H7 (cell line): Measurements from ENCODE around the gene SLC4A5. TPM values are rescaled to one million over a fixed set of nuclear protein-coding genes. Genes with fewer than 3 reads are reported as not detected.
"Not testable (repeated sequence)": the region's sequence is repeated elsewhere in the genome, so short reads cannot be mapped to it uniquely, and the experiment has no call there.

ENCODE experiments used
- DNase-seq: peaks from one replicate; pipeline ENCODE4 v3.0.0; 2012
- H3K27me3 ChIP-seq: 2 replicates; pipeline ENCODE4 v1.6.0; 2011; ENCODE audit warnings: mild to moderate bottlenecking, low read length; ENCODE audit not compliant: control insufficient read depth, insufficient read depth
- H3K36me3 ChIP-seq: replicated peaks from 2 replicates; pipeline ENCODE4 v1.5.1; 2011; ENCODE audit warnings: low read length; ENCODE audit not compliant: control insufficient read depth, insufficient read depth
- H3K4me3 ChIP-seq: 2 replicates; pipeline ENCODE4 v1.5.1; 2011; ENCODE audit warnings: low read depth, mild to moderate bottlenecking, control low read depth, low read length, moderate library complexity; ENCODE audit not compliant: insufficient read depth
- total RNA-seq: library from RNA; depleted of rRNA; stranded (reverse); fragments of >200 nt; shearing (Covaris generic); gene quantifications from 2 replicates; pipeline ENCODE4 v1.2.3, GENCODE V29; 2014

Gene SLC4A5
- total RNA-seq, 1 experiment from 2014 or later = 0.90 TPM

DNA sequence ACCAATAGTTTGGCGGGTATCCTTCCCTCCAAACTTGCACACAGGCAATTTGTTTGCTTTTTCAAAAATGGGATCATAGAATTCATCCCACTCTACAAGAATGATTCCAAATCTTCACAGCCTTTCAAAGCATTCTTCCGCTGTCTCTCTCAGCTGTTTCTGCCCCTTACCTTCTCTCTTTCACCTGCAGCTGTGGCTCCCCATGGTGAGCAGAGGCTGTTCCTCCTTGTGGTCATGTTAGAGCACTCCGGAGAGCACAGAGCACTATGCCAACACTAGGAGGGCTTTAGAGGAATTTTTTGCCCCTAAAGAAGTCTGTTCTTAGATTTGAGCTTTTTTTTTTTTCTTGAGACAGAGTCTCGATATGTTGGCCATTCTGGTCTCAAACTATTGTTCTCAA lies 114.4 kb downstream of the SLC4A5 start:
- Histone ChIP-seq H3K27me3 (no peaks in the 10 kb centered on the region), H3K4me3 (no peak overlapping the region), H3K36me3 (no peaks in the 10 kb centered on the region)
- DNase-seq = peak; percentile 75

GRCh38 chr2:74227646-74228045 lies 115.6 kb downstream of the SLC4A5 start:
- Histone ChIP-seq H3K36me3 (no peaks in the 10 kb centered on the region), H3K27me3 (no peaks in the 10 kb centered on the region), H3K4me3 (no peak overlapping the region)
- DNase-seq = peak; percentile 83

DNA sequence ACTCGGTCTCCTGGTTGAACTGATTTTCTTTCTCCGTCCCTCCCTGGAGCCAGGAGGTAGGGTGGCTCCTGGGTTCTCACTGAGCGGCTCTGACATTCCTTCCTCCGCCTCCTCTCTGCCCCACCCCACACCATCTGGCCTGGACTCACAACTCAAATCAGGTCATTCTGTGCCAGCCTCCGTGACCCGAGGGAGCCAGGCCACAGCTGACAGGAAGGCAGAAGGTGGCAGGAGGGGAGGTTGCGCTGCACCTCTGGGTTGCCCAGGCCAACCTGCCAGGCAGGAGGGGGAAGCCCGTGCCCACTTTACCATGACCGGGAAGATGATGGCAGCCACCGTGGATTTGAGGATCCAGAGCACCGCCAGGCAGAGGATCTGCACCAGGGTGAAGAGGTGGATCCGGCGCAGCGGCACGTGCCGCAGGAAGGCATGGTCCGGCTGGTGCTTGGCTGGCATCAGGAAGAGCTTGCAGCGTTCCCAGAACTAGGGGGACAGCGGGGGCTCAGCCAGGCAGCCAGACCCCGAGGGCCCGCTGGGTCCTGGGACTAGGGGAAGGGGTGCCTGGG lies 116.5 kb downstream of the SLC4A5 start:
- Histone ChIP-seq H3K27me3 (no peaks in the 10 kb centered on the region), H3K36me3 (no peaks in the 10 kb centered on the region), H3K4me3 (no peak overlapping the region)
- peak; percentile 52 for DNase-seq

GRCh38 chr2:74225698-74226459 lies 117.3 kb downstream of the SLC4A5 start:
- H3K4me3 ChIP-seq = no peak overlapping the region
- no peaks in the 10 kb centered on the region for H3K36me3 ChIP-seq
- DNase-seq = no peak

DNA sequence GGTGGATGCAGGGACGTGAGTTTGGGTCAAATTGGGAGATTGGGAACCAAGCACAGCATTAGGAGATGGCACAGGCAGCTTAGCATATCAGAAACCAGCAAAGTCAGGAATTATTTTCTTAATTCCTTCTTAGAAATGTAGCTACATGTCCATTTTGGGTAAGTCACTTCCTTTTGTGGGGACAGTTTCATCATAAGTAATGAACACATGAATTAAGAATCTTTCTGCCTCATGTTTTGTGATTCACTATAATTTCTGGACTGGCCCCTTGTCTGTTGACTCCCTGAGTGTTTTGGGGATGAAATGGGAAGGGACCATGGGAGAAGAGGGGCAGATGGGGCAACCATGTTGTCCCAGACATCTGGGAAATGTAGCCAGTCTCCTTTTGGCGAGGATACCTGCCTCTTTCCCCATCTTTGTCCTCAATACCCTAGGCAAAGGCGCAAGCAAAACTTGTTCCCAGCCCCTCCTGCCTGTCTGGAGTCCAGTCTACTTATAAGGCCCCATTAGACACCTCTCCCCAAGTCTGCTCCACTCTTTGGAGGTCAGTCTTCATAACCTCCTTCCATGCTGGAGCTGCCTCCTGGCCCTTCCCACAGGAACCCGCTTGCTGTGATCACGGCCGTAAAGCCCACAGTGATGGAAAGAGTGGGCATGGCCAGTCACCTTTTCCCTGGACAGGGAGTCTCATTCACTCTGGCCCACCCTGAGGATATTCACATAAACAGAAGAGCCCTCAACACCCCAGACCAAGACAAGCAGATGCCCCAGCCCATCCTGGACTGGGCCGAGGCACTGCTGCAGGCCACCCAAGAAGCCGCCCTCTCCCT lies 119.1 kb downstream of the SLC4A5 start:
- H3K36me3 ChIP-seq = peaks cover 9% of the 10 kb centered on the region
- no peaks in the 10 kb centered on the region for H3K27me3 ChIP-seq
- H3K4me3 ChIP-seq = no peak overlapping the region
- DNase-seq = no peak

More at GRCh38 chr2:74225698-74226459, 117.3 kb downstream of the SLC4A5 start:
- H3K27me3 ChIP-seq = no peaks in the 10 kb centered on the region

GRCh38 chr2:74222300-74222650 lies 120.9 kb downstream of the SLC4A5 start:
- peaks cover 19% of the 10 kb centered on the region for H3K36me3 ChIP-seq
- no peak overlapping the region for H3K4me3 ChIP-seq
- H3K27me3 ChIP-seq = no peaks in the 10 kb centered on the region
- DNase-seq = no peak

DNA sequence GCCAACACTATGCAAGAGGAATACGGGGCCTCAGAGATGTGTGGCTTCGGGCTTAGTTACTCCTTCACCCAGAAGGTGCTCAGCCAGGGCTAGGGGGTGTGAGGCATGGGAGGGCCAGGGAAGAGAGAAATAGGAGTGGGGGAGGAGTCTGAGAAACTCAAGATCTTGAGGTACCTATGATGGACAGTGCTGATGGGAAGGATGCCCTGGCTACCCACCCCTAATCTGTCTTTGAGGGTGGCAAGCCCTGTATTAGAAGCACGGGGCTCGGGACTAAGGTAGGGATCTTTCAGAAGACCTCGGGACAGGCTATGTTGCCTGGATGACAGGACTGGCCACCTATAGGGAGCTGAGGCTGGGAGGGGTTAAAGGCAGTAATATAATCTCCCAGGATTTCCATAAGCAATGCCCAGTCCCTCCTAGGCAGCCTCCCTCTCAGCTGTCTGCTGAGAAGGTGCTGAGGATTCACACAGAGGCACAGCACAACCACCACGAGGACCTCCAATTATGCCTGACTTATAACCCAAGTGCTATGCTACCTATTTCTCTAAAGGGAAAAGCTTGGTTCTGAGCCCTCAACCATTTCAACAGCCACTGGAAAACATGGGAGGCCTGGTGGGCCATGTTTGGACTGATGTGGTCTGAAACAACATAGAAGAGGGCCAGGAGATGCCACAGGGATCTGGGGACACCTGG lies 121.5 kb downstream of the SLC4A5 start:
- Histone ChIP-seq H3K27me3 (no peaks in the 10 kb centered on the region), H3K36me3 (peaks cover 23% of the 10 kb centered on the region), H3K4me3 (no peak overlapping the region)
- no peak for DNase-seq

- DNase-seq = no peak
- no peak overlapping the region for H3K4me3 ChIP-seq
- peaks cover 25% of the 10 kb centered on the region for H3K36me3 ChIP-seq
- H3K27me3 ChIP-seq = no peaks in the 10 kb centered on the region
Observed at GRCh38 chr2:74221091-74221490, 122.1 kb downstream of the SLC4A5 start.

GRCh38 chr2:74219846-74220486 lies 123.2 kb downstream of the SLC4A5 start:
- no peak for DNase-seq
- H3K36me3 ChIP-seq = peaks cover 30% of the 10 kb centered on the region
- no peak overlapping the region for H3K4me3 ChIP-seq
- H3K27me3 ChIP-seq = no peaks in the 10 kb centered on the region

GRCh38 chr2:74216642-74217041 lies 126.6 kb downstream of the SLC4A5 start:
- no peak overlapping the region for H3K4me3 ChIP-seq
- no peak for DNase-seq
- H3K36me3 ChIP-seq = peaks cover 50% of the 10 kb centered on the region
- no peaks in the 10 kb centered on the region for H3K27me3 ChIP-seq

- not testable (repeated sequence) for H3K27me3 ChIP-seq, H3K4me3 ChIP-seq, DNase-seq
- H3K36me3 ChIP-seq = peaks cover 56% of the 10 kb centered on the region
Observed at GRCh38 chr2:74215771-74216170, 127.4 kb downstream of the SLC4A5 start.

- no peak for DNase-seq
- H3K36me3 ChIP-seq = peaks cover 59% of the 10 kb centered on the region
Observed at GRCh38 chr2:74212702-74213410, 130.4 kb downstream of the SLC4A5 start.

GRCh38 chr2:74206180-74206688 lies 137.0 kb downstream of the SLC4A5 start:
- Histone ChIP-seq H3K36me3 (peaks cover 40% of the 10 kb centered on the region), H3K27me3 (no peaks in the 10 kb centered on the region), H3K4me3 (no peak overlapping the region)
- no peak for DNase-seq

More at GRCh38 chr2:74212702-74213410, 130.4 kb downstream of the SLC4A5 start:
- Histone ChIP-seq H3K27me3 (no peaks in the 10 kb centered on the region), H3K4me3 (no peak overlapping the region)
